22Rv1 (cell line): ENCODE measurements around the gene MT3.

ENCODE experiments used
- H3K27ac ChIP-seq: fragments of 450-650 bp; 2 replicates; pipeline ENCODE4 v1.5.1; 2017
- CTCF ChIP-seq: fragments of 450-650 bp; IDR thresholded peaks from 2 replicates; pipeline ENCODE4 v1.5.1; 2017; ENCODE audit warnings: mild to moderate bottlenecking
- ZFX ChIP-seq: fragments of 450-650 bp; IDR thresholded peaks from 2 replicates; pipeline ENCODE4 v1.6.1; 2017; ENCODE audit warnings: antibody characterized with exemption, borderline replicate concordance

The MT3 gene

GRCh38 chr16:56594292-56594619, 4.9 kb downstream of the MT3 start:
- H3K27ac ChIP-seq: no peak overlapping the region
- TF ChIP-seq ZFX (no peak), CTCF (no peak)

DNA sequence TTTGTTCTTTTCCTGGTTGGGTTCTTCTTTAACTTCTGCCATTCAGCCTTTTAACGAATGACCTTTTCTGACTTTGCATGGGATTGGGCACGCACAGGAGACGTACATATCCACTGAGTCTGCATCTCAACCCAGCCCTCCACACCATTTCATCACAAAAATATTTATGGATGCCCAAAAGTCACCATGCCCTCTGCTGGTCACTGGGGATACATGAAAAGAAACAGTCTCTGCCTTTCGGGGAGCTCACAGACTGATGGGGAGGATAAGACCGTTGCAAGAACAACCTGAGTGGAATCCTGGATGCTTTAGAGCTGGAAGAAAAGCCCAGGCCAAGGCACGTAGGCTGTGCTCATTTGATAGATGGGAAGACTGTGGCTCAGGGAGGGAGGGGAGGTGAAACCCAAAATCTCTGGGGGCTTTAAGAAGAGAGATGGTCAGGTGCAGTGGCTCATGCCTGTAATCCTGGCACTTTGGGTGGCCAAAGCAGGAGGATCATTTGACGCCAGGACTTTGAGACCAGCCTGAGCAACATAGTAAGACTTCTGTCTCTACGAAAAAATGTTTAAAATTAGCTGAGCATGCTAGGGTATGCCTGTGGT, 11.2 kb downstream of the MT3 start:
- TF ChIP-seq ZFX: no peak
- TF ChIP-seq CTCF: peak; percentile 70
- no peak overlapping the region for H3K27ac ChIP-seq

DNA sequence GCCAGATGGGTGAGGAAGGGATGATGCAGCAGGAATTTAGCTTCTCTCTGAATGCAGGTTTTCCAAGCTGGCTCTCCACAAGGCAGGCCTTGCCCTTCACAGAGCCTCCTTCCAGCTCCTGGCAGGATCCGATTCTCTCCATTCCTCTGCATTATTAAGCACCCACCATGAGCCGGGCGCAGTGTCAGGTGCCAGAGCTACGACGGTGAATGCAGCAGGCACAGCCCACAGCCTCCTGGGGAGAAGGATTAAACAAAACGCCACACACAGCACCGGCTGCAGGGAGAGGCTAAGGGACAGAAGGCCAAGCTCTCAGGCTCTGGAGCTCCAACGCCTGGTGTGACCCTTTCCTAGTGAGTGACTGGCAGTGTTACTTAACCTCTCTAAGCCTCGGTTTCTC, 12.0 kb downstream of the MT3 start:
- H3K27ac ChIP-seq: no peak overlapping the region
- TF ChIP-seq CTCF (no peak), ZFX (no peak)

GRCh38 chr16:56603589-56603988, 14.3 kb downstream of the MT3 start:
- no peak overlapping the region for H3K27ac ChIP-seq

GRCh38 chr16:56604966-56605365, 15.6 kb downstream of the MT3 start:
- H3K27ac ChIP-seq: no peak overlapping the region
- TF ChIP-seq ZFX (no peak), CTCF (no peak)

More at GRCh38 chr16:56603589-56603988, 14.3 kb downstream of the MT3 start:
- no peak for TF ChIP-seq ZFX
- peak; percentile 62 for TF ChIP-seq CTCF

- no peak overlapping the region for H3K27ac ChIP-seq
- TF ChIP-seq CTCF (no peak), ZFX (no peak)
Observed at GRCh38 chr16:56605475-56605874, 16.1 kb downstream of the MT3 start.

- H3K27ac ChIP-seq: peak overlapping the region; percentile 68; the same call in 1 of the 2 replicates
- TF ChIP-seq CTCF (no peak), ZFX (no peak)
Observed at GRCh38 chr16:56606071-56606475, 16.7 kb downstream of the MT3 start.
